HEK293 (cell line): ENCODE data around the gene ITGA11.

Experiments
- ATF2 ChIP-seq: fragments of 450-650 bp; formaldehyde crosslinking; IDR thresholded peaks from 2 replicates; pipeline ENCODE4 v1.5.1; 2016; ENCODE audit warnings: missing biosample characterization, missing genetic modification characterization, low read depth
- CTCF ChIP-seq: fragments of 450-650 bp; formaldehyde crosslinking; IDR thresholded peaks from 2 replicates; pipeline ENCODE4 v1.5.1; 2016; ENCODE audit warnings: missing biosample characterization, missing genetic modification characterization
- PRDM10 ChIP-seq: fragments of 450-650 bp; formaldehyde crosslinking; IDR thresholded peaks from 2 replicates; pipeline ENCODE4 v1.5.1; 2016; ENCODE audit warnings: missing biosample characterization, missing genetic modification characterization
- SALL2 ChIP-seq: fragments of 450-650 bp; formaldehyde crosslinking; IDR thresholded peaks from 2 replicates; pipeline ENCODE4 v1.5.0; 2017; ENCODE audit warnings: missing biosample characterization, mild to moderate bottlenecking, missing genetic modification characterization, borderline replicate concordance
- SCRT1 ChIP-seq: fragments of 450-650 bp; formaldehyde crosslinking; IDR thresholded peaks from 2 replicates; pipeline ENCODE4 v1.5.1; 2016; ENCODE audit warnings: missing biosample characterization, missing genetic modification characterization, borderline replicate concordance
- SETDB1 ChIP-seq: IDR thresholded peaks from one replicate; pipeline ENCODE4 v1.6.1; 2017; ENCODE audit warnings: mild to moderate bottlenecking, low read length, moderate library complexity, mixed read lengths; ENCODE audit not compliant: insufficient read length
- ZBTB10 ChIP-seq: fragments of 450-650 bp; formaldehyde crosslinking; IDR thresholded peaks from 2 replicates; pipeline ENCODE4 v1.5.1; 2016; ENCODE audit warnings: missing biosample characterization, missing genetic modification characterization
- ZBTB21 ChIP-seq: fragments of 450-650 bp; formaldehyde crosslinking; IDR thresholded peaks from 2 replicates; pipeline ENCODE4 v1.5.1; 2017; ENCODE audit warnings: missing biosample characterization, missing genetic modification characterization
- ZNF211 ChIP-seq: fragments of 450-650 bp; formaldehyde crosslinking; IDR thresholded peaks from 2 replicates; pipeline ENCODE4 v1.5.1; 2016; ENCODE audit warnings: low read depth, missing biosample characterization, missing genetic modification characterization
- ZNF214 ChIP-seq: fragments of 450-650 bp; formaldehyde crosslinking; IDR thresholded peaks from 2 replicates; pipeline ENCODE4 v1.5.1; 2017; ENCODE audit warnings: missing biosample characterization, mild to moderate bottlenecking, missing genetic modification characterization, borderline replicate concordance
- ZNF416 ChIP-seq: fragments of 450-650 bp; formaldehyde crosslinking; IDR thresholded peaks from 2 replicates; pipeline ENCODE4 v1.5.1; 2016; ENCODE audit warnings: missing biosample characterization, missing genetic modification characterization
- ZNF518A ChIP-seq: fragments of 450-650 bp; formaldehyde crosslinking; conservative IDR thresholded peaks from 2 replicates; pipeline ENCODE4 v1.5.1; 2016; ENCODE audit warnings: low read depth, missing biosample characterization, missing genetic modification characterization
- ZNF624 ChIP-seq: fragments of 450-650 bp; formaldehyde crosslinking; IDR thresholded peaks from 2 replicates; pipeline ENCODE4 v1.5.1; 2017; ENCODE audit warnings: missing biosample characterization, missing genetic modification characterization
- ZNF76 ChIP-seq: fragments of 450-650 bp; formaldehyde crosslinking; IDR thresholded peaks from 2 replicates; pipeline ENCODE4; 2016; ENCODE audit warnings: low read depth, missing biosample characterization, missing genetic modification characterization, borderline replicate concordance

- TF ChIP-seq SETDB1 (no peak), ATF2 (tag by site-specific recombination) (no peak), CTCF (tag by site-specific recombination) (no peak), ZNF416 (no peak), ZNF624 (tag by site-specific recombination) (no peak), ZBTB10 (tag by site-specific recombination) (no peak), SALL2 (no peak), ZBTB21 (tag by site-specific recombination) (no peak), SCRT1 (tag by site-specific recombination) (no peak), ZNF76 (tag by site-specific recombination) (no peak), PRDM10 (tag by site-specific recombination) (no peak), ZNF214 (tag by site-specific recombination) (no peak), ZNF518A (tag by site-specific recombination) (no peak), ZNF211 (tag by site-specific recombination) (no peak)
Measured at GRCh38 chr15:68449389-68449788, 17.4 kb upstream of the ITGA11 start.
